GM18870 (cell line): ENCODE results near the gene PNMA5.
A peak's percentile ranks its signal among the peaks of the same experiment; 100 is the strongest.

ENCODE experiments used
- ATAC-seq: cut with Tn5 transposase; IDR thresholded peaks from one replicate; pipeline ENCODE4 v1.9.1; 2021; ENCODE audit warnings: moderate library complexity; ENCODE audit not compliant: unreplicated experiment

The PNMA5 gene

DNA sequence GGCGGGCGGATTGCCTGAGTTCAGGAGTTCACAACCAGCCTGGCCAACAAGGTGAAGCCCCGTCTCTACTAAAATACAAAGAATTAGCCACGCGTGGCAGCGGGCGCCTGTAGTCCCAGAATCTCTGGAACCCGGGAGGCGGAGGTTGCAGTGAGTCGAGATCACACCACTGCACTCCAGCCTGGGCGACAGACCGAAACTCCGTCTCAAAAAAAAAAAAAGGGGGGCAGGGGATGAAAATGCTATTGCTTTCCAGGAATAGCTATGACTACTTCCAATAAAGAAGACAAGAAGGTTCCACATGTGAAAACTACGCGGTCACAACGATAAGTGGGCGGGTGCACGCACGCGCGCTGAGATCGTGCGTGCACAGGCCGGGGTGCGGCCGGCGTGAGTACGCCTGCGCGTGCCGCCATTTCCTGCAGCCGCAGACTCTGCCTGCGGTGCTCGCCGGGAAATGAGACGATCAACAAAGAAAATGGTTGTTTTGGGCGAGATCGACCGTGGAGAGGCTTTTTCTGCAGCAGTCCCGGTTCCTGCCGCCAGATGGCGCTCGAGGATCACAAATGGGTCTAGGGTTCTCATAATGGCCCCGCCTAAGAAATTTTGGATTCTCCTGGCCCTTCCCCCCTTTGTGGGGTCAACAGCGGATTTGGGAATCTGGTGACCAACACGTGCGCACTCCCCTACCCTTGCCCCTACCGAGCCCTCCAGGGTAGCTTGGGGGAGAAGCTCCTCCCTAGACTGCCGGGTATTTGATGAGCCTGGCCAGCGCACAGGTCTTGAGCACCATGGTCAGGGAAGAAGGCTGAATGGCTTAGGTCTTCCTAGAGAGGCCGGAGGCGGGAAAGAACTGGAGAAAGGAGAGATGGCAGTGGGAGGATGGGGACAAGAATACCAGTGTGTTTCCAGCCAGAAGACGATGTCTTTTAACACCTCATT, 35.1 kb downstream of the PNMA5 start:
- peak; percentile 73 for ATAC-seq

DNA sequence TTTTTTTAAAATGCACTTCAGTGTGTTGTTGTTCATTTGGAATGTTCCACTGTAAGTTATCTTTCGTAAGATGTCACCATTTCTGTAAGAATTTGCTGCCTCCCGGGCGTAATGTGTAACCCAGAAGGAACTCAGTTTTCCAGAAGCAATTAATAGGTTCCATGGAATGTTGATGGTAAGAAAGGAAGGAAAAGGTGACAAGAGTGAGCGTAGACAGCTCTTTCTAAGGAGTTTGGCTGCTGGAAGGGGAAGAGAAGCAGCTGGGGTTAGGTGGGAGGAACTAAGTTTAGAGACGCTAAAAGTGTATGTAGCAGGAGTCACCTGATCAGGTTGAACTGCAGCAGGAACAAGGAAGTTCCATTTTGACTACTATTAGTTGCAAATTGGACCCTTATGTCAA, 35.9 kb downstream of the PNMA5 start:
- no peak for ATAC-seq

DNA sequence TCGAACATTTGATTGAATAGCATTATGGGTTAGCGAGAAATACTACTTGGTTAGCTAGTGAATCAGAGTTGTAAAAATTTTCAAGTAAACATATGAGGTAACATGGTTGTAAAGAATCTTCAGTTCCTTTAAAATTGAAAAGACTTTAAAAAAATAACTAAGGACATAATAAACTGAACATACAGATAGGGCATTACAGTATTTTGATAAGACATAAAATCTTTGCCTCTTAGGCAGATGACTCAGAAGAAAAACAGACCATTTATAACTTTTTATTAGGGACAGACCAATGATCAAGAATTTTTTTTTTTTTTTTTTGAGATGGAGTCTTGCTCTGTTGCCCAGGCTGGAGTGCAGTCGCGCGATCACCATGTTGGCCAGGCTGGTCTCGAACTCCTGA, 43.1 kb downstream of the PNMA5 start:
- ATAC-seq, result no peak

DNA sequence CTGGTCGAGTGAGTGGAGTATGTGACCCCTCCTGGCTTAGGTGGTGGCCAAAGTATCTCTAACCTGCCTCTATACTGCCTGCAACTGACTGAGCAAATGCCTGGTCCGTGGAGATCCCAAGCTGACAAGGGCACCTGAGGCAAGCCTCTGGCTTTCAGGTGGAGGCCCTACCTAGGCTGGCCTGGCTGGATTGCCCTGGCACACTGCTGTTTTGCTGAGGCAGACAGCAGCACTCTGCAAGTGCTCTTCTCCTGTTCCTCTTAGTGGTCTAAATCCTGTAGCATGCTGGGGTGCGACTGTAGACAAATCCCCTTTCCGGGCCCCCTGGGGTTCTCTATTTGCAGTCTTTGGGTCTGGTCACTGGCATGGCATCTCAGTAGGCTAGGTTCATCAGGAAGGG, 44.8 kb downstream of the PNMA5 start:
- no peak for ATAC-seq

DNA sequence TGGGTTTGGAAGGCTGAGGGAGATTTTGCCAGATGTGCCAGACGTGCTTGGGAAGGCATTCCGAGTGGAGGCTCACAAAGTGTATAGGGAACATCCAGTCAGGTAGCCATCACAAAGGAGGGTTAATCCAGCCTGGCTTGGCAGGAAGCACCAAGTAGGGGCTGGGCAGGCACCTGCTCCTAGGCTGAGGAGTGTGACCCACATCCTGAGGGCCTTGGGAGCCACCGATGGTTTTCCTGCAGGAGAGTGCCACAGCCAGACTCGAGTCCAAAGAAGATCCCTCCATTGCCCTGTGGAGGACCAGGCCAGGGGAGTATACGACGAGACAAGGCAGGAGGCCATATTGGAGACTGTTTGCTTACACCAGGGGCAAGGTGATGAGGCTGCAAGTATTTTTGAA, 47.2 kb downstream of the PNMA5 start:
- no peak for ATAC-seq

DNA sequence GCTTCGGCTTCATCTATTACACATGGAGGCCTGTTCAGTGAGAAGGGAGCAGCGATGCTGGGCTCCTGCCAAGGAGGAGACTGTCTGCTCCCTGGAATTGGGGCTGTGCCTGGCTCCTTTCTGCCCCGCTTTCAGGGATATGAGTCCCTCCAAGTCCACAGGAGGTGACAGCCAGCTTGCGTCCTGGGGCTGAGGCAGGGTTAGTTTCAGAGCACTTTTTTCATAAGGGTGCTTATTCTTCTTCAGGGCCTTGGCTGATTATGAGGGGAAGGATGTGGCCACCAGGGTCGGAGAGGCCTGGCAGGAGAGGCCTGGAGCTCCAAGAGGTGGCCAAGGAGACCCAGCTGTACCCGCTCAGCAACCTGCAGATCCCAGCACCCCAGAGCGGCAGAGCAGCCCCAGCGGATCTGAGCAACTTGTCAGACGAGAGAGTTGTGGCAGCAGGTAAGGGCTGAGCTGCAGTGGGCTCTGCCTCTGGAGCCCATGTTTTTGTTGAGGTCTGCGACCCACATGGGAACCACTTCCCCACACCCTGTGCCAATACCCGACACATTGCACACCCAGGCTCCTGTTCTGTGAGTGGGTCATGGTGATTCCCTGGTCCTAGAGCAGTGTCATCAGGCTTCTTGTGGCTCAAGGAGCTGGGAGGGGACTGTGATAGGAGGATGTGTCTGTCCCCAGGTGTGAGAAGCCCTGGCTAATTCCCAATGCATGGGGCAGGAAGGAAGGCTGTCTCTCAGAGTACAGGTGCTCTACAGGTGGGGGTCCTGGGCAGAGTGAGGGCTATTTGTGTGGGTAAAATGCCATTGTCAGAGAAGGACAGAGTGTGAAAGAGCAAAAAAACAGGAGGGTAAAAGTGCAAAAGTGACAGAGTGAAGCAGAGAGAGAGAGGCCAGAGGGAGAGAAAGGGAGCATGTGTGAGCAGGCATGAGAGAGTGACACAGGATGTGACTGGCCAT, 48.6 kb downstream of the PNMA5 start:
- ATAC-seq, result no peak

DNA sequence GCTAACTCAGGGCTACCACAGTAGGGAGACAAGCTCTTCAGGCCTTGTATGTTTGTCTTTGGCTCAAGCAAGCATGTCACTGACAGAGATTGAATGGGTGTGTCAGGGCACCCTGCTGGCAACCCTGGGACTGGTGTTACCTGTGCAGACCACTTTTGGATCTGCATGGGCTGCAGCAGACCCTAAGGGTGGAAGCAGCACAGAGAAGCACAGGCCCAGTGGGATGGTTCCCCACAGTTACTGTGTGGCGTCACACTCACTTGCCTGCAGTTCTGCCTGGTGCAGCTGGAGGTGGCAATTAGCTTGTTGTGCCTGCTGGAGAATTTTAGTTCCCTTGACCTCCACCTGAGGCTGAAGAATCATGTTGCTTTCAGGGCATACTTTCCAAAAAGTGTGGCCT, 50.1 kb downstream of the PNMA5 start:
- no peak for ATAC-seq

DNA sequence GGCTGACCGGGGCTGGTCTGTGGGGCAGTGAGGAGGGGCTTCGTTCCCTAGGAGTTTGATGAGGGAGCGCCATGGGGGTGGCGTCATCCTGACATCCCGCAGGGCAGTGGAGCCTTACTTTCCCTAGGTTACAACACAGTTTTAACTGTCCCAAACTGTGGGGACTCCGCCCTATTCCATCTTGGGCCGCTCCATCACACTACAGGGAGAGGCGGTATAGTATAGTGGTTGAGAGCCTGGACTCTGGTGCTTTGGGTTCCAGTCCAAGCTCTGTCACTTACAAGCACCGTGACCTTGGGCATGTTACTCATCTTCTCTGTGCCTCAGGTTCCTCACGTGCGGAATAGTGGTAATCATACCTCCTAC, 51.9 kb downstream of the PNMA5 start:
- ATAC-seq, result no peak

DNA sequence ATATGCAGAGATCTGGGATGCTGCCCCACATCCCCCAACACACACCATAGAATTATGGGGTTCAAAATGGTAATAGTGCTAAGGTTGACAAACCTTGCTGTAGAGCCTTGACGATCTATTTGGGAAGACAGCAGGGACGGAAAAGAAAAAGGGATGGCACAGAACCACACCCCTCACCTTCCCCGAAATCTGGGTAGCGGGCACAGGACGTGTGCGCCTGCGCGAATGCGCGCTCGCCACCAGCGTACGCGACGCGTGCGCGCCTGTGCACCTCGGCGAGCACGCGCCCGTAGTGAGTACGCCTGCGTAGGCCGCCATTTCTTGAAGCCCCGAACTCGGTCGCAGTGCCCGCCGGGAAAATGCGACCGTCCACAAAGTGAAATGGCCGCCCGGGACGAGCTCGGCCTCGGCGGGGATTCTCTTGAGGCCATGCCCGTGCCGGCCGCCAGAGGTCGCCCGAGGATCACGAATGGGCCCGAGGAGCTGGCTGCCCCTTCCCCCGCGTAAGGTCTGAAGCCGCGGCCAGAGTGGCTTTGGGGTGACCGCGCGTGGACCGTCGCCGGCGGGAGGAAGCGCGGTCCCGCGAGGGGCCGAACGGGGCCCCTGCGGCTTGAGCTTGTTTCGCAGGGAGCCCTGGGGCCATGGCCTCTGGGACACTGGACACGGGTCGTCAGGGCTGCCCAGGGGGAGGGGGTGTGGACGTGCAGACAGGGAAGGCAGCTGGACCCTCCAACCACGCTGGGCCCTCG, 52.4 kb downstream of the PNMA5 start:
- peak; percentile 74 for ATAC-seq
